Measurements from ENCODE around the gene NFIB.

The NFIB gene

DNA sequence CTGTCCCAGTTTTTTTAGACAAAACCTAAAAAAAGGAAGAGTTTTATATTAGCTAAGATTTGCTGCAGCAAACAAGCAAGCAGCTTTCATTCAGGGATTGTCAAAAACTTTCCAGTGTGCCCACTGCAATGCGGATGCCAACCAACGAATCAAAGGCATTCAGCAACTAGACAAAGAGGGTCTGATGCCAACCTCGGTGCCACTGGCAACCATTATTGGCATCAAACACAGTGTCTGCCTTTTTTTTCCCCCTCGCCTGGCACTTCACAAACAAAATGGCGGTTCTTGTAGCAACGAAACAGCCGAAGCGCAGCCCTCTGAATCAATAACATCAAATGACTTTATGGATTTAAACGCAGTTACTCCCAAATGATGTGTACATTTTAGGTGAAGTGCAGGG, 10.4 kb downstream of the NFIB start:
- no peaks in the 10 kb centered on the region for H3F3A ChIP-seq (ENCODE audit: insufficient read depth, low read length)
- no peaks in the 10 kb centered on the region for H3K9me3 ChIP-seq (replicated peaks; ENCODE audit: insufficient read depth, low read length)
- no peaks in the 10 kb centered on the region for H3K36me3 ChIP-seq (replicated peaks; ENCODE audit: insufficient read depth, low read length)
- H3K4me2 ChIP-seq (ENCODE audit: low read depth, low read length), result no peak overlapping the region
- no peaks in the 10 kb centered on the region for H3K27me3 ChIP-seq (replicated peaks; ENCODE audit: insufficient read depth, low read length)
- DNase-seq, result no peak
- H4K20me1 ChIP-seq (ENCODE audit: insufficient read depth, low read length), result no peaks in the 10 kb centered on the region
- no peak overlapping the region for H3K27ac ChIP-seq (ENCODE audit: low read length)
- no peak overlapping the region for H3K9ac ChIP-seq (ENCODE audit: low read length)
- H2AFZ ChIP-seq (ENCODE audit: low read length), result no peak overlapping the region
- H3K79me2 ChIP-seq (ENCODE audit: low read length), result no peaks in the 10 kb centered on the region
- no peaks in the 10 kb centered on the region for H3K4me1 ChIP-seq (ENCODE audit: low read length)
- no peak overlapping the region for H3K4me3 ChIP-seq (ENCODE audit: low read length)
- TF ChIP-seq, protein P1, sequence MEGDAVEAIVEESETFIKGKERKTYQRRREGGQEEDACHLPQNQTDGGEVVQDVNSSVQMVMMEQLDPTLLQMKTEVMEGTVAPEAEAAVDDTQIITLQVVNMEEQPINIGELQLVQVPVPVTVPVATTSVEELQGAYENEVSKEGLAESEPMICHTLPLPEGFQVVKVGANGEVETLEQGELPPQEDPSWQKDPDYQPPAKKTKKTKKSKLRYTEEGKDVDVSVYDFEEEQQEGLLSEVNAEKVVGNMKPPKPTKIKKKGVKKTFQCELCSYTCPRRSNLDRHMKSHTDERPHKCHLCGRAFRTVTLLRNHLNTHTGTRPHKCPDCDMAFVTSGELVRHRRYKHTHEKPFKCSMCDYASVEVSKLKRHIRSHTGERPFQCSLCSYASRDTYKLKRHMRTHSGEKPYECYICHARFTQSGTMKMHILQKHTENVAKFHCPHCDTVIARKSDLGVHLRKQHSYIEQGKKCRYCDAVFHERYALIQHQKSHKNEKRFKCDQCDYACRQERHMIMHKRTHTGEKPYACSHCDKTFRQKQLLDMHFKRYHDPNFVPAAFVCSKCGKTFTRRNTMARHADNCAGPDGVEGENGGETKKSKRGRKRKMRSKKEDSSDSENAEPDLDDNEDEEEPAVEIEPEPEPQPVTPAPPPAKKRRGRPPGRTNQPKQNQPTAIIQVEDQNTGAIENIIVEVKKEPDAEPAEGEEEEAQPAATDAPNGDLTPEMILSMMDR (IDR thresholded peaks at IDR 0.05; ENCODE audit: low read length), result no peak
- TF ChIP-seq EZH2 (optimal IDR thresholded peaks at IDR 0.05; ENCODE audit: low read depth, low read length), result no peak
- no peak for TF ChIP-seq EZH2phosphoT487 (IDR thresholded peaks at IDR 0.05; ENCODE audit: low read length)
- no peaks in the 10 kb centered on the region for H3K9me2 ChIP-seq (replicated peaks; ENCODE audit: insufficient read depth, low read length)

DNA sequence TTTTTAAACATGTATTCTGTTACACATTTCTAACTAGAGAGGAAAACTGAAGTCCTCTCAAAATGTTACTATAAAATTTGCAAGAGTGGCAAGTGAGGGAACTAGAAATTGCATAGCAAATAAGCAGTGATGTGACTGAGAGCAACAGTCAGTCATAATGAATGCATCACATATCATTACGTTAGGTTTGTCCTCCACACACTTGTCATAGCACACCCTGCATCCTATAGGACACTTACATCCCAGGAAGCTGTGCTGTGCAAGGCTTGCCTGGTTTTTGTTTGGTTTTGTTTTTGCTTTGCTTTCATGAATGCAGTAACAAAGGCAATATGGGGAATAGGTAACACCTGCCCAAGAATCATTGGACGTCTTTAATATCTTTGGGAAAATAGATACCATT, 10.8 kb downstream of the NFIB start:
- Histone ChIP-seq H2AFZ (ENCODE audit: low read length) (no peak overlapping the region), H3K27ac (ENCODE audit: low read length) (no peak overlapping the region)

DNA sequence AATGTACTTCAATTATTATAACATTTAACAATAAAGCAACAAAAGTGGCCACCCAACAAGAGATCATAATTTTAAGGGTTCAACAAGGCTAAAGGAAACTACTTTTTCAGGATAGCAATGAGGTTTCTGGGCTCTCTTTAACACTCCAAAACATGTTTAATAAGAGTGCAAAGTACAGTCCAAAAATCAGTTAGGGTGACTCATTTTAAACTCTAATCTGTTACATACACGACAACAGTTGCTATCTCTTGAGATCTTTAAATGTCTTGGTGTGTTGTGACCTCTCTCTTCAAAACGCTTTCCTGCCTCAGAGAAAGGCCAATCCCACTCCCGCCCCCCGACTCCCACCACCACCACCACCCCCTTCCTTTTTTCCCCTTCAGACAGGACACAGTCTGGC, 11.5 kb downstream of the NFIB start:
- no peaks in the 10 kb centered on the region for H4K20me1 ChIP-seq (ENCODE audit: insufficient read depth, low read length)
- H3K9me3 ChIP-seq (replicated peaks; ENCODE audit: insufficient read depth, low read length), result no peaks in the 10 kb centered on the region
- no peak overlapping the region for H3K4me2 ChIP-seq (ENCODE audit: low read depth, low read length)
- TF ChIP-seq, protein P1 (IDR thresholded peaks at IDR 0.05; ENCODE audit: low read length), result no peak
- TF ChIP-seq EZH2 (optimal IDR thresholded peaks at IDR 0.05; ENCODE audit: low read depth, low read length) (no peak), EZH2phosphoT487 (IDR thresholded peaks at IDR 0.05; ENCODE audit: low read length) (no peak)
- H3K9ac ChIP-seq (ENCODE audit: low read length), result no peak overlapping the region
- H3K36me3 ChIP-seq (replicated peaks; ENCODE audit: insufficient read depth, low read length), result no peaks in the 10 kb centered on the region
- no peaks in the 10 kb centered on the region for H3K9me2 ChIP-seq (replicated peaks; ENCODE audit: insufficient read depth, low read length)
- H2AFZ ChIP-seq (ENCODE audit: low read length), result no peak overlapping the region
- H3K27me3 ChIP-seq (replicated peaks; ENCODE audit: insufficient read depth, low read length), result no peaks in the 10 kb centered on the region
- no peak overlapping the region for H3K4me3 ChIP-seq (ENCODE audit: low read length)
- no peak for DNase-seq
- no peaks in the 10 kb centered on the region for H3F3A ChIP-seq (ENCODE audit: insufficient read depth, low read length)
- H3K4me1 ChIP-seq (ENCODE audit: low read length), result no peaks in the 10 kb centered on the region
- no peaks in the 10 kb centered on the region for H3K79me2 ChIP-seq (ENCODE audit: low read length)
- H3K27ac ChIP-seq (ENCODE audit: low read length), result no peak overlapping the region

More for the DNA sequence above, 10.8 kb downstream of the NFIB start:
- no peaks in the 10 kb centered on the region for H3K9me3 ChIP-seq (replicated peaks; ENCODE audit: insufficient read depth, low read length)
- H3K4me1 ChIP-seq (ENCODE audit: low read length), result no peaks in the 10 kb centered on the region
- no peak overlapping the region for H3K4me3 ChIP-seq (ENCODE audit: low read length)
- TF ChIP-seq, protein P1 (IDR thresholded peaks at IDR 0.05; ENCODE audit: low read length), result no peak
- TF ChIP-seq EZH2 (optimal IDR thresholded peaks at IDR 0.05; ENCODE audit: low read depth, low read length), result no peak
- no peaks in the 10 kb centered on the region for H3K9me2 ChIP-seq (replicated peaks; ENCODE audit: insufficient read depth, low read length)
- no peaks in the 10 kb centered on the region for H3K27me3 ChIP-seq (replicated peaks; ENCODE audit: insufficient read depth, low read length)
- no peak overlapping the region for H3K9ac ChIP-seq (ENCODE audit: low read length)
- no peak for DNase-seq
- H4K20me1 ChIP-seq (ENCODE audit: insufficient read depth, low read length), result no peaks in the 10 kb centered on the region
- no peaks in the 10 kb centered on the region for H3K36me3 ChIP-seq (replicated peaks; ENCODE audit: insufficient read depth, low read length)
- no peaks in the 10 kb centered on the region for H3F3A ChIP-seq (ENCODE audit: insufficient read depth, low read length)
- H3K79me2 ChIP-seq (ENCODE audit: low read length), result no peaks in the 10 kb centered on the region
- H3K4me2 ChIP-seq (ENCODE audit: low read depth, low read length), result no peak overlapping the region
